ENCODE data around the gene LAMTOR4.

DNA sequence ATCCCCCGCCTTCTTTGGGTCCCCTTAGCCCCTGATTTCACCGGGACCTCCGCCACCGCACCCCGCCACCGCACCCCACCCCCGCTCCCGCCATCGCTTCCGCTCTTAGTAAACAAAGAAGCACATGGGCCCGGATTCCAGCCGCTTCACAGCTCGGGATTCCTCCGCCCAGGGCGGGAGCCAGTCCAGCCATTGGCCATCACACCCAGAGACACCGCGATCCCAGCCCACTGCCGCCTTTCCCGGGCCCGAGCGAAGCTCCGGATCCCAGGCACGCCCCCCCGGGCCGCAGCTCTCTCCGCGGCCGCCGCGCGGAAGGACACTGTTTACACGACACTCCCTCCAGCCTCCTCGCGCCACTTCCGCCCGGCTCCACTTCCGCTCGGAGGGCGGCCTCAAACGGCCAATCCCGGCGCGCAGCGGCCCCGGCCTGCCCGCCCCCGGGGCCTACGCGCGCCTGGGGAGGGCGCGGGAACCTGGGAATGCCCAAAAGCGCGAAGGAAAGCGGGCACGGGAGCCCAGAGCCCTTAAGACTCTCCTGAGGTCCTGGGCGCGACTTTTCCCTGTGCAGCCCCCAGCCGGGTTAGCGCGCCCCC lies 48.2 kb upstream of the LAMTOR4 start:
- TF ChIP-seq EZH2 (IDR thresholded peaks at IDR 0.05; ENCODE audit: insufficient read depth, poor library complexity, severe bottlenecking) (no peak), EZH2phosphoT487 (IDR thresholded peaks at IDR 0.05; ENCODE audit: insufficient read depth, low read depth) (no peak)
